HepG2 (cell line): Measurements from ENCODE around the gene VRK1. TPM values are rescaled to one million over a fixed set of nuclear protein-coding genes. Genes with fewer than 3 reads are reported as not detected.

ENCODE experiments used
- ATAC-seq: fragments of 200-7000 bp; cut with Tn5 transposase; 3 replicates; pipeline ENCODE4 v1.9.1; 2020; ENCODE audit warnings: mild to moderate bottlenecking, moderate library complexity
- BruUV-seq: library from RNA; stranded (reverse); fragments of 400-500 nt; replicated peaks from 2 replicates; lab custom pipeline; 2021; lab: Mats Ljungman, UMichigan
- CTCF ChIA-PET: fragments of 300-600 bp; formaldehyde crosslinking; extraction: SDS; loops from one replicate; lab custom pipeline; 2021; ENCODE audit warnings: low total read pairs, inconsistent platforms, low intra/inter-chr PET ratio; lab: Yijun Ruan, JAX
- POLR2A ChIA-PET: fragments of 350-600 bp; sonication (Branson Sonifier 250); formaldehyde crosslinking; loops from one replicate; lab custom pipeline; 2020; ENCODE audit warnings: antibody characterized with exemption, inconsistent platforms; lab: Yijun Ruan, JAX
- DNase-seq: peaks from one replicate; pipeline ENCODE4 v3.0.0-alpha.2; 2015; ENCODE audit warnings: low spot score
- FAIRE-seq: peaks from 3 replicates; lab custom pipeline; 2011; peaks lifted over from hg19 to GRCh38; lab: Jason Lieb, UNC
- H2AFZ ChIP-seq: one replicate; pipeline ENCODE4 v1.6.1; 2011; ENCODE audit warnings: low read length, inconsistent platforms
- H3K27ac ChIP-seq: fragments of 300-600 bp; 3 replicates; pipeline ENCODE4 v1.8.0; 2011; ENCODE audit warnings: mixed run types, mild to moderate bottlenecking, mixed read lengths, low read length, inconsistent platforms; ENCODE audit not compliant: insufficient read depth; ENCODE audit errors: extremely low read length
- H3K27me3 ChIP-seq, 2 experiments: fragments of 200-600 bp in 1 of 2; 2 replicates in 1 of 2; 3 replicates in 1 of 2; pipeline versions ENCODE4 v1.6.0 to v1.8.0; 2011; ENCODE audit warnings: low read length in 2 of 2, mild to moderate bottlenecking in 2 of 2, moderate library complexity in 2 of 2, inconsistent platforms in 1 of 2; ENCODE audit not compliant: insufficient read depth in 2 of 2, control insufficient read depth in 1 of 2
- H3K36me3 ChIP-seq, 2 experiments: fragments of 200-600 bp in 1 of 2; replicated peaks in 1 of 2; 2 replicates in 1 of 2; 3 replicates in 1 of 2; pipeline versions ENCODE4 v1.5.1 to v1.8.0; 2011; ENCODE audit warnings: low read length in 2 of 2, inconsistent platforms in 1 of 2; ENCODE audit not compliant: insufficient read depth in 2 of 2, control insufficient read depth in 1 of 2
- H3K4me1 ChIP-seq: 2 replicates; pipeline ENCODE4 v1.5.1; 2012; ENCODE audit warnings: low read length, inconsistent platforms; ENCODE audit not compliant: insufficient read depth
- H3K4me2 ChIP-seq: 2 replicates; pipeline ENCODE4 v1.6.0; 2011; ENCODE audit warnings: low read depth, low read length, inconsistent platforms
- H3K4me3 ChIP-seq, 3 experiments: fragments of 200-600 bp in 1 of 3; sonication (generic), shearing (Covaris generic) in 1 of 3; replicated peaks in 1 of 3; 2 replicates each; pipeline ENCODE4 v1.5.1; 2011 to 2016; ENCODE audit warnings: low read length in 3 of 3, inconsistent platforms in 2 of 3, low read depth in 2 of 3, mild to moderate bottlenecking in 2 of 3, control low read depth in 1 of 3, mixed read lengths in 1 of 3; ENCODE audit not compliant: insufficient read depth in 1 of 3
- H3K79me2 ChIP-seq: one replicate; pipeline ENCODE4 v1.6.1; 2011; ENCODE audit warnings: low read length, inconsistent platforms; ENCODE audit not compliant: insufficient read depth
- H3K9ac ChIP-seq: 2 replicates; pipeline ENCODE4 v1.6.0; 2011; ENCODE audit warnings: mild to moderate bottlenecking, low read depth, low read length, inconsistent platforms; ENCODE audit not compliant: insufficient read depth
- H3K9me3 ChIP-seq: 2 replicates; pipeline ENCODE4 v1.5.1; 2012; ENCODE audit warnings: mild to moderate bottlenecking, low read length
- H4K20me1 ChIP-seq: 2 replicates; pipeline ENCODE4 v1.6.0; 2011; ENCODE audit warnings: inconsistent platforms, mild to moderate bottlenecking, low read length, moderate library complexity; ENCODE audit not compliant: insufficient read depth
- MNT ChIP-seq: fragments of 450-650 bp; IDR thresholded peaks from 2 replicates; pipeline ENCODE4 v1.6.1; 2016
- NCOA5 ChIP-seq: sonication (generic); formaldehyde crosslinking; IDR thresholded peaks from 2 replicates; pipeline ENCODE4 v1.4.0; 2020; ENCODE audit warnings: missing genetic modification reagents
- SMARCC2 ChIP-seq: fragments of 450-650 bp; IDR thresholded peaks from 2 replicates; pipeline ENCODE4 v1.6.1; 2017; ENCODE audit warnings: antibody characterized with exemption, mild to moderate bottlenecking
- ZNF331 ChIP-seq: sonication (generic); formaldehyde crosslinking; IDR thresholded peaks from 2 replicates; pipeline ENCODE4 v1.4.0; 2020; ENCODE audit warnings: missing genetic modification reagents
- ZNF343 ChIP-seq: sonication (generic); formaldehyde crosslinking; IDR thresholded peaks from 2 replicates; pipeline ENCODE4 v1.4.0; 2020; ENCODE audit warnings: mild to moderate bottlenecking, missing genetic modification reagents
- ZNF761 ChIP-seq: sonication (generic); formaldehyde crosslinking; conservative IDR thresholded peaks from 2 replicates; pipeline ENCODE4 v1.4.0; 2020; ENCODE audit warnings: mild to moderate bottlenecking, missing genetic modification reagents
- WGBS: methylation state at CpG from one replicate; pipeline ENCODE4 v1.1.6; 2017; ENCODE audit warnings: low lambda C conversion rate; 5-methylcytosine and 5-hydroxymethylcytosine counted together
- in situ Hi-C: cut with HindIII; loops from 2 replicates; pipeline ENCODE4 v1.10.0; 2017; ENCODE audit warnings: low pct_unique_long_range_greater_than_20kb; ENCODE audit not compliant: extremely low pct_ligation_motif_present
- intact Hi-C: fragments of 100-400 bp; cut with micrococcal nuclease; formaldehyde crosslinking; loops from one replicate; pipeline ENCODE4 v1.10.0; 2022; ENCODE audit not compliant: unreplicated experiment
- polyA plus RNA-seq, 8 experiments: library from polyadenylated mRNA; depleted of rRNA in 3 of 8; stranded (reverse) in 7 of 8; unstranded in 1 of 8; fragments of >200 nt; fragmentation: Illumina TruSeq in 4 of 8; extraction: Trizol in 4 of 8; gene quantifications; 2 replicates each; pipeline versions ENCODE4 v1.2.1 to v1.2.3, GENCODE V29; 2011 to 2016; ENCODE audit warnings: low read depth in 4 of 8, missing spikeins in 1 of 8, mixed read lengths in 1 of 8; ENCODE audit not compliant: insufficient read depth in 1 of 8
- total RNA-seq, 5 experiments: library from RNA; depleted of rRNA; stranded (reverse); fragments of >200 nt; fragmentation: Illumina TruSeq; extraction: Trizol; gene quantifications; 2 replicates each; pipeline ENCODE4 v1.2.3, GENCODE V29; 2016; ENCODE audit warnings: low read depth in 1 of 5

VRK1 gene
- total and polyA plus RNA-seq, 2 of the 13 experiments (the other 11 are each of a cell fraction or from before 2014, with no cell fraction given), result 7.9 to 51.3 TPM

GRCh38 chr14:96748362-96748761 lies 48.8 kb upstream of the VRK1 start:
- intact Hi-C loops, result no loop called here
- no peak for ATAC-seq

GRCh38 chr14:96751505-96751904 lies 45.7 kb upstream of the VRK1 start:
- H3K27ac ChIP-seq, result no peak overlapping the region
- DNase-seq, result no peak
- H3K4me3 ChIP-seq, result no peak overlapping the region
- CTCF ChIA-PET, result no interaction called here
- no peaks in the 10 kb centered on the region for H3K9me3 ChIP-seq
- peaks cover 0 to 17% of the 10 kb centered on the region in 2 experiments; a peak in 2 of 5 replicates for H3K27me3 ChIP-seq
- 25% methylated on average over 3 of the region's 3 CpGs for WGBS
- no peak for FAIRE-seq
- in situ Hi-C loops, result no loop called here
- TF ChIP-seq ZNF343, result no peak
- TF ChIP-seq NCOA5 (CRISPR knock-in tag), result no peak
- TF ChIP-seq ZNF331 (CRISPR knock-in tag), result no peak
- TF ChIP-seq, all 625 proteins: peak for 0
- Histone ChIP-seq H3K79me2 (no peaks in the 10 kb centered on the region), H3K36me3 (no peaks in the 10 kb centered on the region), H3K4me1 (0 out of 2 replicates have a peak, but pooled peaks cover 5% of the 10 kb centered on the region), H2AFZ (no peak overlapping the region), H3K4me2 (no peak overlapping the region), H4K20me1 (no peaks in the 10 kb centered on the region), H3K9ac (no peak overlapping the region)
- intact Hi-C loops, result no loop called here
- no TSS peak for BruUV-seq
- no peak for ATAC-seq
- POLR2A ChIA-PET, result no interaction called here

More at GRCh38 chr14:96748362-96748761, 48.8 kb upstream of the VRK1 start:
- POLR2A ChIA-PET, result no interaction called here
- Histone ChIP-seq H4K20me1 (no peaks in the 10 kb centered on the region), H3K27me3 (peaks cover 0 to 45% of the 10 kb centered on the region in 2 experiments; a peak in 3 of 5 replicates)
- in situ Hi-C loops, result no loop called here
- 22% methylated on average over 6 of the region's 6 CpGs for WGBS
- TF ChIP-seq MNT, result no peak
- no peak for TF ChIP-seq ZNF761 (CRISPR knock-in tag)
- no peak for TF ChIP-seq SMARCC2
- TF ChIP-seq, all 625 proteins: peak for 0
- H3K4me1 ChIP-seq, result no peaks in the 10 kb centered on the region
- H3K4me2 ChIP-seq, result no peak overlapping the region
- H3K9ac ChIP-seq, result no peak overlapping the region
- CTCF ChIA-PET, result no interaction called here
- H3K36me3 ChIP-seq, result no peaks in the 10 kb centered on the region
- FAIRE-seq, result no peak
- BruUV-seq, result no TSS peak
- no peaks in the 10 kb centered on the region for H3K9me3 ChIP-seq
- no peak overlapping the region for H3K4me3 ChIP-seq
- no peak overlapping the region for H3K27ac ChIP-seq
- H3K79me2 ChIP-seq, result no peaks in the 10 kb centered on the region
- DNase-seq, result no peak
- H2AFZ ChIP-seq, result no peak overlapping the region
